HG03558 (cell line): ENCODE measurements around the gene CGNL1.

Experiments
- ATAC-seq: cut with Tn5 transposase; IDR thresholded peaks from one replicate; pipeline ENCODE4 v1.9.1; 2021; ENCODE audit warnings: moderate number of reproducible peaks; ENCODE audit not compliant: unreplicated experiment; ENCODE audit errors: extremely low read depth

CGNL1 gene

DNA sequence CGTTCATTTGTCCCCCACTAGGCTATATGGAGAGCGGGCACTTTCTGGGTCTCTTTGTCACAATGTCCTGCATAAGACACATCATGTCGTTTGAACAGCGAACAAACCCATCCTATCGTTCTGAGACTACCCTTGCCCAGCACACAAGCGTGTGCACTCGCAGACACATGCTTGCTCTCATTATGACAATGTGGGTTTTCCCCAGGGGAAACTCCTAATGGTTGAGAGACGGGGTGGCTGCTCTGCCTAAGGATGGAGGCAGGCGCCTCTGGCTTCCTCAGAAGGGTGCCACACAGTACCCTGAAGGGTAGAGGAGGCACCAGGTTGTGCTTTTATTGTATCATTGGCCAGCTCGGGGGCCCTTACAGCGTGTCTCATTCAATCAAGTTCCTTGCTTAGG lies 164.4 kb downstream of the CGNL1 start:
- ATAC-seq: peak; percentile 66

DNA sequence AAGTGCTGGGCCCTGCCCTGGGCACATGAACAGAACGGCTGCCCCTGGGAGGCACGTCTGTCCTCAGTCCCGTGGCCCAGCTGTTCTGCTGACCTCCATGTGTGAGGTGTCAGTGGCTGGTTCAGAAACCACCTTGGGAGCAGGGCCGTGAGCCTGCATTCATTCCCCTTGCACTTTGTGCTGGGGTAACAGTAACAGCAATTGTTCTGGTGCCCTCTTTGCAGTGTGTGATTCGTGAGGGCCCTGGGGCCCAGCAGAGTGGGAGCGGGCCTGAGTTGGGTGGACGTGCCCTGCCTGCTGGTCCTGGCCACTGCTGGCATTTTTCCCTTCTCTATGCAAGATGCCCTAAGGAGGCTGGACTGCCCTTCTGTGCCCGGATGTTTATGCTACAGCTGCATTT lies 165.0 kb downstream of the CGNL1 start:
- no peak for ATAC-seq

- no peak for ATAC-seq
Observed at GRCh38 chr15:57541805-57542504, 165.7 kb downstream of the CGNL1 start.

DNA sequence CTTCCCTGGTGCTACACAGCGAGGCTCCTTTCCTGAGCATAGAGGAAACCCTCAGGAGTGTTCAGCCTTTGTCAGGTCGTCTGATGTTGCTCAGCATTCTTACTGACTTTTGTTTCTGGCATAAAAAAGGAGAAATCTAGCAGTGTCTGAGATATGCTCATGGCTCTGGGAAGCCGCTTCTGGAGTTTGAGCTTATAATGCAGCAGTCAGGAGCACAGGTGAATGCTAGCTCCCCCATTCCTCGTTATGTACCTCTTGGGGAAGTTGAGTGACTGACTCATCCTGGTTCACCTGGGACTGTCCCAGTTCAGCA lies 166.2 kb downstream of the CGNL1 start:
- ATAC-seq: no peak

- ATAC-seq: no peak
Observed at GRCh38 chr15:57544848-57545480, 168.7 kb downstream of the CGNL1 start.

- no peak for ATAC-seq
Observed at GRCh38 chr15:57545995-57546394, 169.7 kb downstream of the CGNL1 start.

DNA sequence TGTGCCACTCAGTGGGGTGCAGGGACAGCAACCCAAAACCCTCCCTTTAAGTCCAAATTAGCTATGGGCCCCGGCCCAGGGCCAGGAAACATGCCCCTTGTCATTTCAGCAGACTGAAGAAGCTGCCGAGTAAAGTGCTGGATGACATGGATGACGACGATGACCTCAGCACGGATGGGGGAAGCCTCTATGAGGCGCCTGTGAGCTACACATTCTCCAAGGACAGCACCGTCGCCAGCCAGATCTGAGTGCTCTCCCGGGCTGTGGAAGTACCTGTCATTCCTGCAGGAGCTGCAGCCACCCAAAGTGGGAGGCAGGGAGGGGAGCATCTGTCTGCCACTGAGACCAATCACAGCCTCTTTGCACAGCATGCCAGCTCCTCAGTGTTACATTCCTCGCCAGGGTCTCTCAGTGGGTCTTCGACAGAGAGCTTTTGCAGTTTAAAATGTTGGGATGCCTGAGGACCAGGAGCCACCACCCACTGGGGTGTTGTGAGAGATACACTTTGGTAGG lies 171.0 kb downstream of the CGNL1 start:
- no peak for ATAC-seq

GRCh38 chr15:57548351-57548750 lies 172.0 kb downstream of the CGNL1 start:
- no peak for ATAC-seq

GRCh38 chr15:57548835-57549234 lies 172.5 kb downstream of the CGNL1 start:
- no peak for ATAC-seq

DNA sequence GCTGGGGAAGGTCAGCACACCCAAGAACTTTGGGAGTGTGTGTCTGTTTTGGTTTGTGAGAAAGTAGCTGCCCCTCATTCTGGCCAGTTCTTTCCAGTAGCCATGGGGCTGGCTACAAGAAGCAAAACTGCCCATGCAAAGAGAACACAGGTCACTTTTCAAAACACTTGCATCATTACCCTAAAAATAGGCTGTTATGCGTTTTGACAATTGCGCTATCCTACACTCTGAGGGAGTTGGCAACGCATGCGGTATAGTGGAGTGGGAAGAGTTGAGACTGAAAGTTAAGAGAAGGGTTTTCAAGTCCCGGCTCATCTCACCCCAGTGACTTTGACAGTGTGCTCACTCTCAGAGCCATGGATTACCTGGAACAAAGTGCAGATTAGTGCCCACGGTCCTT lies 173.6 kb downstream of the CGNL1 start:
- no peak for ATAC-seq

DNA sequence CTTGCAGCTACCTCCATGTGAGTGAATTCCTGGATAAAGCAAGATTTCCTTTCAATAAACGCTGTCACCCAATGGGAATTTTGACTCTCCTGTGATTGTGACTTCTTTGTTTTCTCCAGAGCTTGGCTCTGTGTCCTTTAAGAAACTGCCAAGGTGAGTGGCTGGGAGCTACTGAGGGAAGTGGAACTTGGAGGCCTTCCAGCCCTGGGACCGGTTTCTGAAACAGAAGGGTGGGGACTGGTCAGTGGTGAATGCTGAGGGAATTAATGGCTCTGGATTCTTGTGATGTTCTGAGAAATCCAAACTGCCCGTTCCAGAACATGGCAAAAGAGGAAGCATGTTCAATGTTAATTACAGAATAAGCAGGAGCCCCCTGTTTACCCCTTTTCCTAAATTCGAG lies 174.3 kb downstream of the CGNL1 start:
- ATAC-seq: no peak

- ATAC-seq: no peak
Observed at GRCh38 chr15:57551715-57552677, 175.7 kb downstream of the CGNL1 start.

DNA sequence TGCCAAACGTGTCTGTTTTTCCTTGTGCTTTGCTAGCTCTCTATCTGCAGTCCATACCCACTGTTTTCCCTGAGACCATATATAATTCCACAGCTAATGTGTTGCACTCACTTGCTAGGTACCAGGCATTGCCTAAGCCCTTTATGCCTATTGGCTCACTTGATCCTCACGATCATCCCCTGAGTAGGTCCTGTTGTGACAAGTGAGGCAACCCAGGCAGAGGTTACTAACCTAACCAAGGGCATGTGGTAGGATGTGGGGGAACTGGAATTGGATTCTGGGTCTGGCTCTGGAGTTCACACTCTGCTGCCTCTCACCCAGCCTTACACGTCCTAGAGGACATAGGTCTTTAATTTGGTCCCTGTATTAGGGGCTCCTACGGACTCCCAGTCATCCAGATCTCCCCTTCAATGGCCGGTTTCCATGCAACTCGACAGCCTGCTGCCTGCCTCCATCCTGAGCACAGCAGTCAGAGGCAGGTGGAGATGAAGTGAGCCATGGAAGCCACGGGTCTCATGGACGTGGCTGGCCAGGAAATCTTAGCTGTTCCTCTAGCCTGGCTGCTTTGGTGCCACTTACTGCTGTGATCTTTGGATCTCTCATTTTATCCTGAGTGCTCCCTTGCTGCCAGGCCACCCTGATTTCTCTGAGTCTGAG lies 176.5 kb downstream of the CGNL1 start:
- ATAC-seq: no peak

GRCh38 chr15:57553526-57553925 lies 177.2 kb downstream of the CGNL1 start:
- ATAC-seq: no peak

DNA sequence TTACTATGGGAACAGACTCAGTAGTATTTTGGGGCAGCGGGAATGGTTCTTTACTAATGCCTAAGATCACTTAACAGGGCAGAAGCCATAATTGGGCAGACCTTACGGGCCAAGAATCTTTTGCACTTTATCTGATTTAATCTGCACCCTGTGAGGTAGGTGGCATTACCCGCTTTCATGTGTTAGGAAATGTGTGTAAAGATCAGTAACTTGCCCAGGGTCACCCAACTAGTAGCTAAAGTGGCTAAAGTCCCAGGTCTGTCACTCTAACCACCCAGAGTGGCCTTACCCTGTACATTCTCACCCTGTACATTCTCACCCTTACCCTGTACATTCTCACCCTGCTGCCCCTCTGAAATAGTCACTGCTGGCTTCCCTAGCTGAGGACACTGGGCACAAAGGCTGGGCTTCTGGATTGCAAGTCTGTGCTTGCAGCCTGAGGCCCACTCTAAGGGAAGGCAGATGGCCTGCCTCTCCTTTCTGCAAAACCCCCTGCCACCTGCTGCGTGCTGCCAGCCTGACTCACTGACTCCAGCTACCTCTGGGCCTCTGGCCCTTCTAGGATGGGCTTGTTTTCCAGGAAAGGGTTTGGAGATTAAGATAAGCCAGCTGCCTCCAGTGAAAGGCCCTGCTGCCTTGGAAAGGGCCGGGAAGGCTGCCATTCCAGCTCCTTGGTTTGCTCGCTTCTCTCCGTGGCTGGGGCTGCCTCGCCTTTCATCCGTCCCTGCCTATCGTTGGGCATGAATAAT lies 177.9 kb downstream of the CGNL1 start:
- ATAC-seq: no peak

DNA sequence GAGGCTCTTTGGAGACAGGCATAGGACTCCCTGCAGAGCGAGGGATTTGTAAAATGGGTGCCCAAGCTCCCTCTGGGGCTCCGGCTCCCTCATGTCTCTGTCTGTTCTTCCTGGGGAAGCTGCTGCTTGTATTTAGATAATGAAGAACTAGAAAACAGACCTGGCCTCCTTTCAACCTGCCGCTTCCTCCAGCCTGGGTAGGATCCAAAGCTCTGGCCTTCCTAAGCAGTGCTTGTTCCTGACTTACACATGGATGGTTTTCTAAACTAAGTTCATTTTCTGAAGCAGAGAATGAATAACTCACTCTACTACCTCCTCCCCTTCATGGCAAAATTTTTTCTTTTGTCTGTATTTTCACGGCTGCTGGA lies 178.5 kb downstream of the CGNL1 start:
- ATAC-seq: no peak

- ATAC-seq: no peak
Observed at GRCh38 chr15:57555270-57555669, 179.0 kb downstream of the CGNL1 start.

- ATAC-seq: no peak
Observed at GRCh38 chr15:57556040-57556439, 179.7 kb downstream of the CGNL1 start.

DNA sequence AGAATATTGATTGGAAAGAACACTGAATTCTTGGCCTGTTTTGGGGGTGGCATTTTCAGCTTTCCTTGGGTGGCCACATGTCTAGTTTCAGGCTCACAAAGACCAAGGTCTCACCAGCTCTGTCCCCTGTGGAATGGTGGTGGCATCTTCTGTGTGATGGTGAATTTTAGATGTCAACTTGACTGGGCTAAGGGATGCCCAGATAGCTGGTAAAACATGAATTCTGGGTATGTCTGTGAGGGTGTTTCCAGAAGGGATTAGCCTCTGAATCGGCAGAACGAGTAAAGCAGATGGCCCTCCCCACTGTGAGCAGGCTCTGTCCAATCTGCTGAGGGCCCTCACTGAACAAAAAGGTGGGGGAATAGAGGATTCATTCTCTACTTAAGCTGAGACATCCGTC lies 181.0 kb downstream of the CGNL1 start:
- no peak for ATAC-seq

GRCh38 chr15:57557810-57558209 lies 181.5 kb downstream of the CGNL1 start:
- ATAC-seq: no peak
